ENCODE measurements around the gene DOP1A. TPM values are rescaled to one million over a fixed set of nuclear protein-coding genes. Genes with fewer than 3 reads are reported as not detected.
A peak's percentile ranks its signal among the peaks of the same experiment; 100 is the strongest.

Gene DOP1A
- polyA plus RNA-seq, 10 donors, result 11.4 to 19.3 (median 15.5) TPM

DNA sequence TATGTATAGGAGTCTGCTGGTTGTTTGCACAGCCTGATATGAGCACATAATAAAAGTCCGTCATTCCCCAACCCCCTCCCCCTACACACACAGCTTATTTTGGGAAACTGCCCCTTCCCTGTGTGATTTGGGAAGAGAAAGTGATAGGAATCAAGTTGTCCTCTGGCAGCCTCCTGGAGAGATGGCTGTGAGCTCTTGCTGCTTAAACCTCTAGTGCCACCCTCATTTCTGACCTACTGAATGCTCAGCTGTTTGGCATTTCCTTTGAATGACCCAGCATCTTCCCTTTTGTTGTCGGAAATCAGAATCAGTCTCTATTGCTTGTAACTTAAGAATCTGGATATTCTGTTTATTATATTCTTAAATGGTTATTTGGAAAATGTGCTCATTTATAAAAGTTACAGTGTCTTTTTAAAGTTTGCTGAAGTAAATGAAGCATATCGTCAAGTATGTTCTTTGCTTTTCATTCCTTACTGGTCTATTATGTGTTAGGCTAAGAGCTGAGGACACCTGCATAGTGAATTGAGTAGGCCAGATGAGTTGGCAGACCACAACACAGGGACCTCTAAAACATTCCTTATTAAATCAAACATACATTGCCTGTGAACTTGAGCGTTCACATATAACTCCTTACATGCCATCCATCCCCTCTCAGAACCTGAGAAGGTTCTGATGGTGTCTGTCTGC lies 131.2 kb downstream of the DOP1A start:
- DNase-seq, result no peak

DNA sequence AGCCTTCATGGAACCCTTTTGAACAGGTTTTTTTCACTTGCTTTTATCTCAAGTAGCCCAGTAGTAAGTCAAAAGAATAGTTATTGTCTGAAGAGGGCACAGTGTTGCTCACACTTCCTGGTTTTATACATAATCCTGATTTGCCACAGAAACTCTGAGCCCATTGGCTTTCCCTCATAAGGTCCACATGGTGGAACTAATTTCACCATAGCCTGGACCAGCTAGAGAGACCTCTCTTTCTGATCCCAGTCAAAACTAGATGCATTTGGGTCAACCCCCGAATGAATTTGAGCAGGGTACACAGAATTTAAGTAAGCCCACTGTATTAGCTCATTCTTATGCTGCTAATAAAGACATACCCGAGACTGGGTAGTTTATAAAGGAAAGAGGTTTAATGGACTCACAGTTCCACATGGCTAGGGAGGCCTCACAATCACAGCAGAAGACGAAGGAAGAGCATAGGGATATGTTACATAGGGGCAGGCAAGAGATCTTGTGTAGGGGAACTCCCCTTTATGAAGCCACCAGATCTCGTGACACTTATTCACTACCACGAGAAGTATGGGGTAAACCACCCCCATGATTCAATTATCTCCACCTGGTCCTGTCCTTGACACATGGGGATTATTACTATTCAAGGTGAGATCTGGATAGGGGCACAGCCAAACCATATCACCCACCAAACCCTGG lies 131.8 kb downstream of the DOP1A start:
- no peak for DNase-seq

DNA sequence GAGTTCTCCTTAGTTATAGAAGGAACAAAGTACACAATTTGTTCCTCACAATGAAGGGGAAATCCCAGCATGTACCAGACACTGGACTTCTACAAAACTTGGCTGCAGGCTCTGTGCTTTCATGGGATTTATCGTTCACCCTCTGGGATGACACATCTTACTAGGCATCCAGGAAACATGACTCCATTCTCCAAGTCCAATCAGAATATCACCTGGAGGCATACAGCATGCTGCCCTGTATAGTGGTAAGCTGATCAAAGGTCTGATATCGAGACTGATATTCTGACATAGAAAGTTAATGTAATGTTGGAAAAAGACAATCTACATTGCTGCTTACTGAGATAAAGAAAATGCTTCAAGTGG lies 132.4 kb downstream of the DOP1A start:
- DNase-seq, result no peak

DNA sequence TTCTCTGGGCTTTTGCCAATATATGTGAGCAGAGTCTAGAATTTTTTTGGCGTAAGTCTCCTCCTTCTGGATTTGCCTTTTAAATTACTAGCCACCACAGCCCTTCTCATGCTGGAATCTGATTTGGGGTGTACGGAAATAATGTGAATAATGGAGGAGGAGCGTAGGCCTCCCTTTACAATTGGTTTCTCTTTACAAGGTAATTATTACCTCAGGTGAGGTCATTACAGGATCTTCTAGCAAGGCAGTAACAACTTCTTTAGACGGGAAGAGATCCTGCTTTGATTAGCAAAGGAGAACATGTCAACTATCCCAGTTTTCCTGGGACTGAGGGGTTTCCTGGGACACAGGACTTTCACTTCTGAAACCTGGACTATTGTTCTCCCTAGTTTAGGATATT lies 134.6 kb downstream of the DOP1A start:
- DNase-seq, result no peak

DNA sequence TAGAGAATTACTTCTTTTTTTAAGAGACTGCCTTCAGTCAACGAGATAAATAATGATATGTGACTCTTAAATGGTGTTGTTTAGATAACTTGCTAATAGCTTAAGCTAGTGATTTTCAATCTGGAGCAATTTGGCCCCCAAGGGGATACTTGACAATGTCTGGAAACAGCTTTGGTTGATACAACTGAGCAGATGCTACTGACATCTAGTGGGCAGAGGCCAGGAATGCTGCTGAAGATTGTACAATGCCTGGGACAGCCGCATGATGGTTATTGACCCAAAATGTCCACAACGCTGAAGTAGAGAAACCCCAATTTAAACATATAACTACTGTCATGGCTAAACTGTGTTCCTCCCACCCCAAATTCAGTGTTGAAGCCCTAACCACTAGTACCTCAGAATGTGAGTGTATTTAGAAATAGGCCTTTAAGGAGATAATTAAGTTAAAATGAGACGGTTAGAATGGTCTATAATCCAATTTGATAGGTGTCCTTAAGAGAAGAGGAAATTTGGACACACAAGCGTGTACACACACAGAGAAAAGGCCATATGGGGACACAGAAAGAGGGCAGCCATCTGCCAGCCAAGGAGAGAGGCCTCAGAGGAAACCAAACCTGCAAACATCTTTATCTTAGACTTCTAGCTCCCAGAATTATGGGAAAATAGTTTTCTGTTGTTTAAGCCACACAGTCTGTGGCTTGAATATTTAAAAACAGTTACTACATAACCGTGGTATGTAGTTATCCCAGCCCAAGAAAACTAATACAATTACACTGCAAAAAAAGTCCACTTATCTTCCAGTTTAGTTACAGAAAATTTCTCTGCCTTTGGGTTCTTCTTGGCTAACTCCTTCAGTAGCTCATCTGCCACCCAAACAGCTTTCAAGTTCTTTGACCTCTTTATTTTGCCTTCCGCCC lies 147.9 kb downstream of the DOP1A start:
- DNase-seq, result peak; percentile 70 to 87 (median 75)

DNA sequence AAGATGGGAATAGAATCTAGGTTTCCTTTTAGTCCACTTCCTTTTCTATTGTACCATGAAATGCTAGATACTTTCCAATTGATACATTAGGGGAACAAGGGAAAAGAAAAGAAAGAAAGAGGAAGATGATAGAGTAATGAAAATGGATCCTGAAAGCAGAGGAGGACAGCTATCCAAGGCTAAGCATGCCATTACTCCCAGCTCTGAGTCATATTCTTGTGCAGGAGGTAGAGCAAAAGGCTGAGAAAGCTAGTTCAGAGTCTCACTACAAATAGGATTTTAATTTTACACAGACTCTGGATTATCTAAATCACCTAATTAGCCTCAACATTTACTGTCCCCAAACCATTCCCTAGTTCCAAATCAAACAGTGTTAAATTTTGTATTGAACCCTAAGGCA lies 149.3 kb downstream of the DOP1A start:
- no peak for DNase-seq

Other genes with a start within 250 kb of the DOP1A start
- gene UBE3D, start 1.8 kb upstream of the DOP1A start, polyA plus RNA-seq (ENCODE audit: insufficient read length in 10 of 10), result 10 to 100 TPM in 3 of 10 donors, 1 to 10 TPM in 7; 5.1 to 16.5 (median 8.7) TPM
- gene PGM3, start 125.6 kb downstream of the DOP1A start, polyA plus RNA-seq (ENCODE audit: insufficient read length in 10 of 10), result 10 to 100 TPM; 31.2 to 53.2 (median 39.9) TPM
- gene RWDD2A, start 125.7 kb downstream of the DOP1A start, polyA plus RNA-seq (ENCODE audit: insufficient read length in 10 of 10), result 1 to 10 TPM; 2.4 to 5.4 (median 3.8) TPM